Subcutaneous adipose tissue (tissue), 4 donors: ENCODE results near the gene NPLOC4. TPM values are rescaled to one million over a fixed set of nuclear protein-coding genes. Genes with fewer than 3 reads are reported as not detected.

Experiments
- CTCF ChIP-seq: fragments of 450-650 bp; IDR thresholded peaks from one replicate; pipeline ENCODE4 v1.5.1; 2016; ENCODE audit warnings: low read depth, mild to moderate bottlenecking, control low read depth, antibody characterized with exemption, moderate library complexity
- total RNA-seq, 4 donors: library from RNA; depleted of rRNA; stranded (reverse); fragments of >200 nt; gene quantifications; one replicate each; pipeline ENCODE4 v1.1.0, GENCODE V29; 2016

NPLOC4 gene
- total RNA-seq, 4 donors from 2014 or later: 47.4 to 112 (median 62.8) TPM

- TF ChIP-seq CTCF: no peak
Observed at GRCh38 chr17:81533339-81534141, 103.4 kb downstream of the NPLOC4 start.

GRCh38 chr17:81532490-81533287, 104.2 kb downstream of the NPLOC4 start:
- TF ChIP-seq CTCF: no peak

GRCh38 chr17:81529437-81529803, 107.5 kb downstream of the NPLOC4 start:
- no peak for TF ChIP-seq CTCF

GRCh38 chr17:81528651-81529436, 108.1 kb downstream of the NPLOC4 start:
- TF ChIP-seq CTCF: no peak

GRCh38 chr17:81528384-81528650, 108.6 kb downstream of the NPLOC4 start:
- no peak for TF ChIP-seq CTCF

GRCh38 chr17:81527591-81528383, 109.1 kb downstream of the NPLOC4 start, which contains the start of gene FSCN2:
Gene FSCN2, plus strand, starts transcription at chr17:81528377. Its CDS starts 155 bp downstream, at chr17:81528532.
- no peak for TF ChIP-seq CTCF
